ENCODE measurements around the gene C3orf22.

Gene C3orf22

DNA sequence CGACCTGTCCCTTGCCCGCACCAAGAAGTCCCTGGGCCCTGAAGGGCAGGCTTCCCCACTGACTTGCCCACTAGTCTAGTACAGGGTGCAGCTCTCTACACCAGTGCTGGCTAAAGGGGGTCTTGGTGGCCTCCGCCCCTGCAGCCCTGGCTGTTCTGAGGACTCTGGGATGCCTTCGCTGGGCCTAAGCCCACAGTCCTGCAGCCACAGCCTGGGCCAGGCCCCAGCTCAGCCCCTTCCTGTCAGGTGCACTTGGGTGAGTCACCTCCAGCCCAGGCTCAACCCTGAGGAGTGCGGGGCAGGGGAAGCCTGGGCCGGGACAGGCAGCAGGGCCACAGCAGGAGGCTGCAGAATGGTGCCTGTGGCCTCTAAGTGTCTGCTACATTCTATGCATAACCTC is 971 bp downstream of the C3orf22 start:
- TF ChIP-seq POLR2AphosphoS5 (IDR thresholded peaks at IDR 0.05; ENCODE audit: low read depth, low read length) (no peak), SPI1 (IDR thresholded peaks at IDR 0.05; ENCODE audit: low read depth, low read length) (no peak), POU2F2 (IDR thresholded peaks at IDR 0.05; ENCODE audit: low read depth, low read length) (no peak), POLR2A (IDR thresholded peaks at IDR 0.05; ENCODE audit: low read depth, low read length) (no peak), PAX5 (IDR thresholded peaks at IDR 0.05; ENCODE audit: insufficient read depth, low read length, severe bottlenecking) (no peak), TAF1 (IDR thresholded peaks at IDR 0.05; ENCODE audit: low read depth, low read length) (no peak)
- DNase-seq (ENCODE audit: insufficient read length, low spot score) = no peak
- FAIRE-seq = no peak

DNA sequence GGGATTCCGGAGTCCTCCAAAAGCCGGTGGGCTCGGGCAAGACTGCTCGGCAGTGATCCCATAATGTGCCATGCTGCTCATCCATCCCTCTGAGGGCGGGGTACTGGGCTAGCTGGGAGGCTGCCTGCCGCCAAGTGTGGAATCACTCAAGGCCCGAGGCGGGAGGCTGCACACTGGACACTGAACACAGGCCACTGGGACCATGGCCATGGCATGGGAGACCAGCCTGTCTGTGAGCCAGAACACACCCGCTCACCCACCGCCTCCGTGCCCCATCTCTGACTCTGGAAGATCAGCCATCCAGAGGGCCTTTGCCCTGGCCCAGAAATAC is 1.4 kb downstream of the C3orf22 start:
- DNase-seq (ENCODE audit: insufficient read length, low spot score) (no peak), FAIRE-seq (no peak)
- TF ChIP-seq POLR2AphosphoS5 (IDR thresholded peaks at IDR 0.05; ENCODE audit: low read depth, low read length) (no peak), POU2F2 (IDR thresholded peaks at IDR 0.05; ENCODE audit: low read depth, low read length) (no peak), SPI1 (IDR thresholded peaks at IDR 0.05; ENCODE audit: low read depth, low read length) (no peak), TAF1 (IDR thresholded peaks at IDR 0.05; ENCODE audit: low read depth, low read length) (no peak), PAX5 (IDR thresholded peaks at IDR 0.05; ENCODE audit: insufficient read depth, low read length, severe bottlenecking) (no peak), POLR2A (IDR thresholded peaks at IDR 0.05; ENCODE audit: low read depth, low read length) (no peak)

DNA sequence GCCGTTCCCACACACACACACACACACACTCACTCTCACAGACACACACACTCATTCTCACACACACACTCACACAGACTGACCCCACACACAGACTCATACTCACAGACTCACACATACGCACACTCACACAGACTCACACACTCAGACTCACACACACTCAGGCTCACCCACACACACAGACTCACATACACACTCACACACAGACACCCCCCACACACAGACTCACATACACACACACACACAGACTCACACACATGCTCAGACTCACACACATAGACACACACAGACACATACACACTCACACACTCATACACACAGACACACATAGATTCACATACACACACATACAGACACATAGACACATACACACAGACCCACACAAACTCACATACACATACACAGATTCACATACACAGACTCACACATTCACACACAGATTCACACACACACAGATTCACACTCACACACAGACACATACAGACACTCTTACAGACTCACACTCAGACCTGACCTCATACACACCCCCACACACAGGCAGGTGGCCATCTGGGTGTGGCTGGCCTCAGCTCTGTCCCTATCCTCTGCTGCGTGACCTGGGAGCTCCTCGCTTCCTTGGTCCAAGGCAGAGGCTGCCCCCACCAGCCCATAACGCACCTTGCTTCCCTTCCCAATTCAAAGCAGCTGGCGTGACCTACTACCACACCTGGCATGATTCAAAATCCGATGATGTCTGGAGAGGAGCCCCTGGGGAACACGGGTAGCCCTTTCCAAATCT is 1.9 kb downstream of the C3orf22 start:
- FAIRE-seq (no peak), DNase-seq (ENCODE audit: insufficient read length, low spot score) (no peak)
- TF ChIP-seq POLR2A (IDR thresholded peaks at IDR 0.05; ENCODE audit: low read depth, low read length) (no peak), POU2F2 (IDR thresholded peaks at IDR 0.05; ENCODE audit: low read depth, low read length) (no peak), POLR2AphosphoS5 (IDR thresholded peaks at IDR 0.05; ENCODE audit: low read depth, low read length) (no peak), SPI1 (IDR thresholded peaks at IDR 0.05; ENCODE audit: low read depth, low read length) (no peak), PAX5 (IDR thresholded peaks at IDR 0.05; ENCODE audit: insufficient read depth, low read length, severe bottlenecking) (no peak), TAF1 (IDR thresholded peaks at IDR 0.05; ENCODE audit: low read depth, low read length) (no peak)

DNA sequence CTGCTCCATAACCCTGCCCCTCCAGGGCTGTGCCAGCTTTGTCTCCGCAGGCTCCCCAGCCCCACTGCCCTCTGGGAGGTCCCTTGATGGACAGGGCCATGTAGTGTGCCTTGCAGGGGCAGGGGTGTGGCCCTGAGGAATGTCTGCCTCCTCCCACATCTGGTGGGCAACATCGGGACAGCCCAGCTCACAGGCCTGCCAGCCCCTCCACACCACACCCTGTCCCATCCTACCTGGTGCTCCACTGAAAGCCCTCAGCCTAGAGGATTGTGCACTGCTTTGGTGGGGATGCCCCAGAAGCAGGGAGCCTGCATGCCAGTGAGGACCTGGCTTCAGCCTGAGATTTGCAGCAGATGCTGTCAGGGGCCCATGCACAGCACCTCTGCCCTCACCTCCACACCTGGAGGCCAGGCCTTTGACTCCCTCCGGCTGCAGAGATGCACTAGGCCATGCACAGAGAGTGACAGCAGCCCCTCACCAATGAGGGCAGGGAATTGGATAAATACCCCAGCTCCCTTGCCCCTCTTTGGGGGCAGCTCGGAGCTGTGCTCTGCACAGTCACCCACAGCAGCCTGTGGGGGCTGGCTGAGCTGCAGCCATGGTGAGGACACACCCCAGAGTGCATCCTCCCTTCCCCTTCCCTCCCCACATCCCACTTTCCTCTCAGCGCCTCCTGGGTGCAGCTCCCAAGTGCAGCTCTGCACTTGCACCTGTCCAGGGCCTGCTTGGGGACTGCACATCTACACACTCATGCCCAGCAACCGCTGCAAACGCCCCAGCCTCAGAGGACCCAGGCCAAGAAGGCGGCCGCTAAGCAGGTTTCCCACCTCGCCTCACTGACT is 2.7 kb downstream of the C3orf22 start:
- DNase-seq (ENCODE audit: insufficient read length, low spot score) (no peak), FAIRE-seq (no peak)
- TF ChIP-seq POLR2AphosphoS5 (IDR thresholded peaks at IDR 0.05; ENCODE audit: low read depth, low read length) = no peak
- TF ChIP-seq POLR2A (IDR thresholded peaks at IDR 0.05; ENCODE audit: low read depth, low read length) = no peak
- TF ChIP-seq SPI1 (IDR thresholded peaks at IDR 0.05; ENCODE audit: low read depth, low read length) = no peak
- no peak for TF ChIP-seq TAF1 (IDR thresholded peaks at IDR 0.05; ENCODE audit: low read depth, low read length)
- TF ChIP-seq POU2F2 (IDR thresholded peaks at IDR 0.05; ENCODE audit: low read depth, low read length) = no peak
- no peak for TF ChIP-seq PAX5 (IDR thresholded peaks at IDR 0.05; ENCODE audit: insufficient read depth, low read length, severe bottlenecking)

DNA sequence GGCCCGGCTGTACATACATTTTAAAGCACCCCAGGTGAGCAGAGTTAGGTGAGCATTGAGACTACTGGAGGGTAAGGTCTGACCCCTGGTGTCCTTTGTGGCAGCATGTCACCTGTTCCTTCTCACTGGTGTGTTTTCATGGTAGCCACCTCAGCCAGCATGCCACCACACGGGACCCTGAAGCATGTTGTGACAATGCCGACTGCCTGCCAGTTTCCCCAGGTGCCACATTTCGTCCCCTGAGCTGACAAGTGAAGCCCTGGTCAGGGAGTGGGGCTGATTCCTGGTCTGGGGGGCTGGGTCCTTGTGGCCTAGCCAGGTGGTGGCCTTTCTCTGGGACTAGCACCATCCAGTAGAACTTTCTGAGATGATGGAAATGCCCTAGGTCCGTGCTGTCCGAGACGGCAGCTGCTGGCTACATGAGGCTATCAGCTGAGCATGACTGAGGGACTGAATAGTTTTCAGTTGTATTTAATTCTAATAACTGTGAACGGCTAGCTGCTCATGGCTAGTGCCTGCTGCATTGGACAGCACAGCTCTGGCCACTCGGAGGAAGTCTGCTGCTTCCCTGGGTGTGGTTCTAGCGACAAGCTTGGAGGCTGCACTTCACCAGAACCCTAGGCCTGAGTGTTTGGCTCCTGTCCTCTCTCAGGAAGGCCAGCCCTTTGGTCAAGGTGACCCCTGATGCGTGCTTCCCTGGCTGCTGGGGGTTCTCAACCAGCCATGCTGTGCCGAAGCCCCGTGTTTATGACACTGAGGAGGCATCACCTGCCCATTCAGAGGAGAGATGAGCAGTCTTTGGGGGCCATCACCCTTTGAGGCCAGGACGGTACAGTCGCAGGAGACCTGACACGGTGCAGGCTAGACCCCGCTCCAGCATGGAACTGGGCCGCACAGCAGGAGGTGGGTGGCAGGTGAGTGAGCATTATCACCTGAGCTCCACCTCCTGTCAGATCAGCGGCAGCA is 3.9 kb downstream of the C3orf22 start:
- TF ChIP-seq TAF1 (IDR thresholded peaks at IDR 0.05; ENCODE audit: low read depth, low read length) (no peak), SPI1 (IDR thresholded peaks at IDR 0.05; ENCODE audit: low read depth, low read length) (no peak), POU2F2 (IDR thresholded peaks at IDR 0.05; ENCODE audit: low read depth, low read length) (no peak), POLR2A (IDR thresholded peaks at IDR 0.05; ENCODE audit: low read depth, low read length) (no peak), PAX5 (IDR thresholded peaks at IDR 0.05; ENCODE audit: insufficient read depth, low read length, severe bottlenecking) (no peak), POLR2AphosphoS5 (IDR thresholded peaks at IDR 0.05; ENCODE audit: low read depth, low read length) (no peak)
- no peak for DNase-seq (ENCODE audit: insufficient read length, low spot score)
- FAIRE-seq = no peak

DNA sequence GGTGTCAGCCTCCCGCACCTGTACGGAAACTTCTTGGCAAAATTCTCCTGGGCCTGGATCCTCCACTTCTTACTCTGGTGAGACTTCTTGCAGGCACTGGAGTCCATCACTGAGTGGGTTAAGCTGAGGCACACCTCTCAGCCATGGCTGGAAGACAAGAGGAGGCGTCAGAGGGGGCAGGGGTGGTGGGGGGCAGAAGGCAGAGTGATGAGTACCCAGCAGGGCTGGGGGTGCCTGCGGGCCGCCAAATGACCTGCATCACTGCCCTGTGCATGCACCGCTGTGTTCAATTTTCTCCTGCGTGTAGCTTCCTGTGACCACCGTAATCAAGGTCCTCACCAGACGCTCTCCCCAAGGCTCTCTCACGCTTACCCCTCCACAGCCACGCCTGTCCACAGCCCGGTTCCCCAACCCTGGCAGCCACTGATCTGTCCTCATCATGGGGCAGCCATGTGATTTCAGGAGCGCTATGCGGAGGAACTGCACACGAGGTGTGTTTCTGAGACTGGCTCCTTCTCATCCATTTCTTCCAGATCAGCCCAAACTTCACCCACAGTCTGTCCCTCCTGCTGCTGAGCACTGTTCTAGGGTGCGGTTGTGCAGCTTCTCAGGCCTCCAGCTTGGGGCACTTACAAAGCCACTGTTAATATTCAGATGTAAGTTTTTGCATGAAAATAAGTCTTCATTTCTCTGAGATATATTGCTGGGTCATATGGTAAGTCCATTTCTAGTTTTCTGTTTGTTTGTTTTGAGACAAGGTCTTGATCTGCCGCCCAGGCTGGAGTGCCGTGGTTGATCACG is 5.2 kb downstream of the C3orf22 start:
- FAIRE-seq = no peak
- TF ChIP-seq TAF1 (IDR thresholded peaks at IDR 0.05; ENCODE audit: low read depth, low read length) = no peak
- TF ChIP-seq SPI1 (IDR thresholded peaks at IDR 0.05; ENCODE audit: low read depth, low read length) = no peak
- TF ChIP-seq POU2F2 (IDR thresholded peaks at IDR 0.05; ENCODE audit: low read depth, low read length) = no peak
- TF ChIP-seq POLR2AphosphoS5 (IDR thresholded peaks at IDR 0.05; ENCODE audit: low read depth, low read length) = no peak
- no peak for TF ChIP-seq POLR2A (IDR thresholded peaks at IDR 0.05; ENCODE audit: low read depth, low read length)
- TF ChIP-seq PAX5 (IDR thresholded peaks at IDR 0.05; ENCODE audit: insufficient read depth, low read length, severe bottlenecking) = no peak
- DNase-seq (ENCODE audit: insufficient read length, low spot score) = no peak

DNA sequence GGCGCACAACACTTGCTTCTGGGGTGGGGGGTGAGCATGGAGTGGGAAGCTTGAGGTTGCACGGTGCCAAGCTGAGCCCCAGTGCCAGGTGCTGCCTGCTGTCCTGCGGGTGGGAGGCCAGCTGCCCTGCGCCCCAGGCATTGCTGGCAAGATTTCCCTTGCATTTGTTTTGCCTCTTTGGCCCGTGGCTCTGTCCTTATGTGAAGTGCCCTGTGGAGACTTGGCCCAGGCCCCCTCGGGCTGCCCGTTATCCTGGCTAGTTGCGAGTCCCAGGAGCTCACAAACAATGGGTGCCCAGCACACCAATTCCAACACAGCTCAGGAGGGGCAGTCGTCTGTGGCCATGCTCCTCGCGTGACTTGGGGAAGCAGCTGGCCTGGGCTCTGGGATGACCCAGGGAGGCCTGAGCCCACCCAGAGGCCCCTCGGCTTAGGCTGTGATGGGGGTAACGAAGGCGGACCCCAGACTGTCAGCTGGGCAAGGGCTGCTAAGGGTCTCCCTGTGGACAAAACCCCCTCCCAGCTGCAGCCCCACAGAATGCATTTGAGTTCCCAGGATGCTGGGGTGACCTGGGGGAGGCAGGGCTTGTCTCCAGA is 5.9 kb downstream of the C3orf22 start:
- FAIRE-seq (no peak), DNase-seq (ENCODE audit: insufficient read length, low spot score) (no peak)
- TF ChIP-seq SPI1 (IDR thresholded peaks at IDR 0.05; ENCODE audit: low read depth, low read length) (no peak), POLR2AphosphoS5 (IDR thresholded peaks at IDR 0.05; ENCODE audit: low read depth, low read length) (no peak), POLR2A (IDR thresholded peaks at IDR 0.05; ENCODE audit: low read depth, low read length) (no peak), POU2F2 (IDR thresholded peaks at IDR 0.05; ENCODE audit: low read depth, low read length) (no peak), PAX5 (IDR thresholded peaks at IDR 0.05; ENCODE audit: insufficient read depth, low read length, severe bottlenecking) (no peak)
